CMK (cell line): ENCODE data around the gene SART1.

Experiments
- DNase-seq: peaks from one replicate; pipeline ENCODE4 v3.0.0-alpha.2; 2010; ENCODE audit warnings: low read depth

Gene SART1

GRCh38 chr11:65961267-65962140 lies at the start of gene SART1:
SART1 (plus strand) TSS chr11:65961734; CDS start chr11:65961781, 47 bp downstream.
- DNase-seq: peak; percentile 97

- no peak for DNase-seq
Measured at GRCh38 chr11:65912845-65913244, 48.7 kb upstream of the SART1 start.

GRCh38 chr11:65915101-65915820 lies 46.3 kb upstream of the SART1 start:
- DNase-seq: no peak

- DNase-seq: no peak
Measured at GRCh38 chr11:65915821-65916251, 45.7 kb upstream of the SART1 start.

- DNase-seq: no peak
Measured at GRCh38 chr11:65916391-65916790, 45.1 kb upstream of the SART1 start.

GRCh38 chr11:65917077-65917433 lies 44.5 kb upstream of the SART1 start:
- DNase-seq: no peak

- DNase-seq: no peak
Measured at GRCh38 chr11:65917434-65918210, 43.9 kb upstream of the SART1 start.

- DNase-seq: no peak
Measured at GRCh38 chr11:65918211-65919140, 43.1 kb upstream of the SART1 start, which contains the start of gene C11orf68. C11orf68 (minus strand) TSS chr11:65919062; CDS start chr11:65919031, 31 bp downstream.

GRCh38 chr11:65919141-65919572 lies 42.4 kb upstream of the SART1 start, which contains the start of gene DRAP1:
DRAP1 (plus strand) TSS chr11:65919426; CDS start chr11:65919502, 76 bp downstream.
- DNase-seq: peak; percentile 97

GRCh38 chr11:65919573-65920371 lies 41.8 kb upstream of the SART1 start:
- no peak for DNase-seq

GRCh38 chr11:65920372-65920802 lies 41.1 kb upstream of the SART1 start:
- no peak for DNase-seq

GRCh38 chr11:65921033-65921555 lies 40.4 kb upstream of the SART1 start:
- no peak for DNase-seq

GRCh38 chr11:65921876-65922275 lies 39.7 kb upstream of the SART1 start:
- no peak for DNase-seq

- DNase-seq: no peak
Measured at GRCh38 chr11:65922565-65922964, 39.0 kb upstream of the SART1 start.

GRCh38 chr11:65925397-65925796 lies 36.1 kb upstream of the SART1 start:
- no peak for DNase-seq

- peak; percentile 84 for DNase-seq
Measured at GRCh38 chr11:65927904-65928397, 33.6 kb upstream of the SART1 start.

- no peak for DNase-seq
Measured at GRCh38 chr11:65928667-65929066, 32.9 kb upstream of the SART1 start.

GRCh38 chr11:65931773-65932557 lies 29.6 kb upstream of the SART1 start:
- no peak for DNase-seq

GRCh38 chr11:65932558-65932919 lies 29.0 kb upstream of the SART1 start:
- no peak for DNase-seq
